GM23248 (cell line): Measurements from ENCODE around the gene TMIGD1.

Source experiments
- EZH2 ChIP-seq: fragments of 200-600 bp; sonication (generic); IDR thresholded peaks from 2 replicates; pipeline ENCODE4 v1.6.1; 2018; ENCODE audit warnings: antibody characterized with exemption, mild to moderate bottlenecking; ENCODE audit not compliant: insufficient read depth, poor library complexity, severe bottlenecking
- EZH2phosphoT487 ChIP-seq: fragments of 200-600 bp; sonication (generic); IDR thresholded peaks from 2 replicates; pipeline ENCODE4 v1.6.1; 2018; ENCODE audit warnings: antibody characterized with exemption, moderate library complexity, mild to moderate bottlenecking, low read depth; ENCODE audit not compliant: insufficient read depth

DNA sequence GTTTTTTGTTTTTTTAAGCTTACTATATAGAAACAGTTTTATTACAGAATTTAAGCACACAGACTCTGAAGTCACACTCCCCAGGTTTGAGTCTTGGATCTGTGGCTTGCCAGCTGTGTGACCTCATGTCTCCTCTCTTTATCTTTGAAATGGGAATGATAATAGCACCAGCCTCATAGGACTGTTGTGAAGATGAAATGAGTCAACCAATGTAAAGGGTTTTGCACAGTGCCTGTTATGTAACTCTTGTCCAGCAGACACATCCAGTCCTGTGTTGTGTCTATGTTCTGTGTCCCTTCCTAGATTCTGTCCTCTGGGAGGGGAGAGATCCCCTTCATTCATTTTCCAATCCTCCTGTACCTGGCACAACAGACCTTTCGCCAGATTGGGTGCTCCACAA is 41.8 kb upstream of the TMIGD1 start:
- TF ChIP-seq EZH2phosphoT487 (no peak), EZH2 (no peak)
